ENCODE measurements around the gene SYNDIG1. TPM values are rescaled to one million over a fixed set of nuclear protein-coding genes. Genes with fewer than 3 reads are reported as not detected.

The SYNDIG1 gene
- polyA plus RNA-seq, 1 donor from 2014 or later: 0.22 TPM

DNA sequence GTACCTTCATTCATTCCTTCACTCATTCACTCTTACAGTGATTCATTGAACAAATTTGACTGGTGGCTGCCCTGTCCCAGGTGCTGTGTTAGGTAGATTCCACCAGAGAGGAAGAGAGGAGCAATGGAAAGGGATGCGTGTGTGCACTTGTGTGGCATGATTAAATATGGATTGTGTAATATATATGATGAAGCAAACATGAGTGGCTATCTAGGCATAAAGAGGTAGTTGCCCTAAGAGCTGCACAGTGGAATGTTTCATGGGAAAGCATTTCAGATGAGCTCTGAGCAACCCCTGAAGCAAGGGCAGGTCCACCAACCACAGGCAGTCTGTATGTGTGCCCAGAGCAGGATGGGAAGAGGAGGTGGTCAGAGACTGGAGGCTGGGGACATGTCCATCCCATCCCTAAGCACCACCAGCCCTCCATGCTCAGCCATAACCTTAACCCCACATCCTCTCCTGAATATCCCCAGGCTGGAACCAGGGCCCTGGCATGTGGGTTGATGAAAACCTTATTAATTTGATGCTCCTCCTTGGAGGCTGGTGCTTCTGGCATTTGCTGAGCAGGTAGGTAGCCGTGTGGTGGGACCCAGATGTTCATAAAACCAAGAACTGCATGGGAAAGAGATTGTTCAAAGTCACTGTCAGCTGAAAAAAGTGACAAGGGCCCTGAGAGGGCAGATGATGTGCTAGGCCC, 226.2 kb downstream of the SYNDIG1 start:
- TF ChIP-seq POLR2AphosphoS5 (IDR thresholded peaks at IDR 0.05) (no peak), RAD21 (conservative IDR thresholded peaks at IDR 0.05) (no peak), MXI1 (conservative IDR thresholded peaks at IDR 0.05; ENCODE audit: poor library complexity, severe bottlenecking) (no peak), SMC3 (conservative IDR thresholded peaks at IDR 0.05; ENCODE audit: poor library complexity) (no peak)
- H3K4me3 ChIP-seq (ENCODE audit: low read length): no peak overlapping the region

DNA sequence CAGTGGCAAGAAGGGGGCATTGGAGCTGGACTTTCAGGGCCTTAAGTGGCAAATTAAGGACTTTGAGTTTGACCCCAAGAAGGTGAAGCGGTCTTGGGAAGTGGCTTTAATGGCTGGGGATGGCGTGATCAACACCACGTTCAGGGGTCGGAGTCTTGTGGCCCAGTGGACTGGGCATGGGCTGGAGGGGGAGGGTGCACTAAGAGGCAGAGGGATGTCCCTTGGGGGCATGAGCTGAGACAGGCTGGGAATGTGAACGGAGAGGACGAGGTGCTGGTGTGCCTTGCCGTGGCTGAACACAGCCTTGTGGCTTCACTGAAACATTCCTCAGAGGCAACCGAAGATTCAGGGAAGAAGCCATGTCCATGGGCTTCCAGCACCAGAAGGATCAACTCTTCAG, 227.0 kb downstream of the SYNDIG1 start:
- Histone ChIP-seq H3K4me2 (ENCODE audit: low read length) (no peak overlapping the region), H3K9ac (ENCODE audit: low read length) (no peak overlapping the region), H3K9me2 (ENCODE audit: insufficient read depth, low read length) (no peaks in the 10 kb centered on the region), H3K79me2 (replicated peaks; ENCODE audit: insufficient read depth, low read length) (no peaks in the 10 kb centered on the region), H3K36me3 (ENCODE audit: insufficient read depth, low read length) (no peaks in the 10 kb centered on the region), H2AFZ (ENCODE audit: low read depth, low read length) (no peak overlapping the region), H3K27ac (ENCODE audit: low read length) (no peak overlapping the region), H3K27me3 (ENCODE audit: insufficient read depth, low read depth, low read length) (no peaks in the 10 kb centered on the region), H3F3A (ENCODE audit: insufficient read depth, low read length, poor library complexity, severe bottlenecking) (no peaks in the 10 kb centered on the region), H3K4me3 (ENCODE audit: low read length) (no peak overlapping the region), H3K9me3 (ENCODE audit: low read length) (no peaks in the 10 kb centered on the region), H4K20me1 (ENCODE audit: insufficient read depth) (no peaks in the 10 kb centered on the region)
- no peak for TF ChIP-seq REST (IDR thresholded peaks at IDR 0.05; ENCODE audit: borderline replicate concordance)
- TF ChIP-seq CTCF (IDR thresholded peaks at IDR 0.05; ENCODE audit: poor library complexity, severe bottlenecking): no peak
- TF ChIP-seq TAF1 (IDR thresholded peaks at IDR 0.05; ENCODE audit: low read depth): no peak
- no peak for TF ChIP-seq POLR2AphosphoS5 (IDR thresholded peaks at IDR 0.05)
- TF ChIP-seq RAD21 (conservative IDR thresholded peaks at IDR 0.05): no peak
- TF ChIP-seq EP300 (conservative IDR thresholded peaks at IDR 0.05; ENCODE audit: poor library complexity, severe bottlenecking): no peak
- TF ChIP-seq EZH2 (IDR thresholded peaks at IDR 0.05; ENCODE audit: borderline replicate concordance, insufficient read depth, low read length, poor library complexity, severe bottlenecking): no peak
- no peak for TF ChIP-seq MXI1 (conservative IDR thresholded peaks at IDR 0.05; ENCODE audit: poor library complexity, severe bottlenecking)
- TF ChIP-seq SMC3 (conservative IDR thresholded peaks at IDR 0.05; ENCODE audit: poor library complexity): no peak

More for the DNA sequence above, 226.2 kb downstream of the SYNDIG1 start:
- Histone ChIP-seq H4K20me1 (ENCODE audit: insufficient read depth) (no peaks in the 10 kb centered on the region), H3K9me3 (ENCODE audit: low read length) (no peaks in the 10 kb centered on the region), H3K27ac (ENCODE audit: low read length) (no peak overlapping the region), H2AFZ (ENCODE audit: low read depth, low read length) (no peak overlapping the region), H3K27me3 (ENCODE audit: insufficient read depth, low read depth, low read length) (no peaks in the 10 kb centered on the region), H3K4me2 (ENCODE audit: low read length) (no peak overlapping the region), H3K9ac (ENCODE audit: low read length) (no peak overlapping the region), H3K79me2 (replicated peaks; ENCODE audit: insufficient read depth, low read length) (no peaks in the 10 kb centered on the region), H3K36me3 (ENCODE audit: insufficient read depth, low read length) (no peaks in the 10 kb centered on the region), H3K9me2 (ENCODE audit: insufficient read depth, low read length) (no peaks in the 10 kb centered on the region), H3F3A (ENCODE audit: insufficient read depth, low read length, poor library complexity, severe bottlenecking) (no peaks in the 10 kb centered on the region)
